ENCODE data around the gene LHX2. TPM values are rescaled to one million over a fixed set of nuclear protein-coding genes. Genes with fewer than 3 reads are reported as not detected.
A peak's percentile ranks its signal among the peaks of the same experiment; 100 is the strongest.

The LHX2 gene
- total RNA-seq, 1 experiment from 2014 or later: not detected

DNA sequence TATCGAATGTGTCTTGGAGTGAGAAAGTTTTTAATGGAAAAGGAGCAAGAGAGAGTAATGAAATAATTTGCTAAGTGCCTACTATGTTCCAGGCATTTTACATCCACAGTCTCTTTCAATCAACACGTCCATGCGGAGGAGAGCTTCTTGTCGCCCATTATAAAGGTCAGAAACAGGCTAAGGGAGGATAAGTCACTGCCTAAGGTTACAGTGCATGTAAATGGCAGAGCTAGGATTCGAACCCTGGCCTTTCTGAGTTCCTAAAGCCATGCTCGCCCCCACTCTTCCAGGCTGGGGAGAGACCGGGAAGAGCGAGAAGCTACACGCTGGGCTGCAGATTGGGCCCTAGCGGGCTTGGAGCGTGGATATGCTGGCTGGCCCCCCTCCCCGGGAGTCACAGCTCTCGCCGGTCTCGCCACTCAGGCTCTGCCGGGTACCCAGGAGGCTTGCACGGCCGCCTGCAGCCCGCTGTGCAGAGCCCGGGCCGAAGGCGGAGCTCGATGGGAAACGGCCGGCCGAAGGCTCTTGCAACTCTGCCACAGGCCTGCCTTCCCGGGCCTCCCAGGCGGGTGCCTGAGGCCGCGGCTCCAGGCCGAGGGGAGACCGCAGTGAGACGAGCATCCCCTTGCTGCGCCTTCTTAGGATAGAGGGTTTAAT lies 775 bp upstream of the LHX2 start:
- no peaks in the 10 kb centered on the region for H3K4me1 Mint-ChIP-seq (ENCODE audit: low read depth, unreplicated experiment)
- intact Hi-C loops (cut with micrococcal nuclease; ENCODE audit: unreplicated experiment): no loop called here
- no TSS peak for BruUV-seq (replicated peaks)
- H3K4me3 Mint-ChIP-seq (ENCODE audit: low read depth, unreplicated experiment): peak overlapping the region; percentile 67
- DNase-seq: no peak
- no peaks in the 10 kb centered on the region for H3K9me3 Mint-ChIP-seq (ENCODE audit: low read depth, unreplicated experiment)
- peaks cover 83% of the 10 kb centered on the region for H3K27me3 Mint-ChIP-seq (ENCODE audit: unreplicated experiment)
- CTCF ChIA-PET: no interaction called here
- no peaks in the 10 kb centered on the region for H3K36me3 Mint-ChIP-seq (ENCODE audit: insufficient read depth, unreplicated experiment)
- TF ChIP-seq, protein P1, sequence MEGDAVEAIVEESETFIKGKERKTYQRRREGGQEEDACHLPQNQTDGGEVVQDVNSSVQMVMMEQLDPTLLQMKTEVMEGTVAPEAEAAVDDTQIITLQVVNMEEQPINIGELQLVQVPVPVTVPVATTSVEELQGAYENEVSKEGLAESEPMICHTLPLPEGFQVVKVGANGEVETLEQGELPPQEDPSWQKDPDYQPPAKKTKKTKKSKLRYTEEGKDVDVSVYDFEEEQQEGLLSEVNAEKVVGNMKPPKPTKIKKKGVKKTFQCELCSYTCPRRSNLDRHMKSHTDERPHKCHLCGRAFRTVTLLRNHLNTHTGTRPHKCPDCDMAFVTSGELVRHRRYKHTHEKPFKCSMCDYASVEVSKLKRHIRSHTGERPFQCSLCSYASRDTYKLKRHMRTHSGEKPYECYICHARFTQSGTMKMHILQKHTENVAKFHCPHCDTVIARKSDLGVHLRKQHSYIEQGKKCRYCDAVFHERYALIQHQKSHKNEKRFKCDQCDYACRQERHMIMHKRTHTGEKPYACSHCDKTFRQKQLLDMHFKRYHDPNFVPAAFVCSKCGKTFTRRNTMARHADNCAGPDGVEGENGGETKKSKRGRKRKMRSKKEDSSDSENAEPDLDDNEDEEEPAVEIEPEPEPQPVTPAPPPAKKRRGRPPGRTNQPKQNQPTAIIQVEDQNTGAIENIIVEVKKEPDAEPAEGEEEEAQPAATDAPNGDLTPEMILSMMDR (IDR thresholded peaks at IDR 0.05; ENCODE audit: unreplicated experiment): no peak
- no peak overlapping the region for H3K27ac Mint-ChIP-seq (ENCODE audit: unreplicated experiment)

DNA sequence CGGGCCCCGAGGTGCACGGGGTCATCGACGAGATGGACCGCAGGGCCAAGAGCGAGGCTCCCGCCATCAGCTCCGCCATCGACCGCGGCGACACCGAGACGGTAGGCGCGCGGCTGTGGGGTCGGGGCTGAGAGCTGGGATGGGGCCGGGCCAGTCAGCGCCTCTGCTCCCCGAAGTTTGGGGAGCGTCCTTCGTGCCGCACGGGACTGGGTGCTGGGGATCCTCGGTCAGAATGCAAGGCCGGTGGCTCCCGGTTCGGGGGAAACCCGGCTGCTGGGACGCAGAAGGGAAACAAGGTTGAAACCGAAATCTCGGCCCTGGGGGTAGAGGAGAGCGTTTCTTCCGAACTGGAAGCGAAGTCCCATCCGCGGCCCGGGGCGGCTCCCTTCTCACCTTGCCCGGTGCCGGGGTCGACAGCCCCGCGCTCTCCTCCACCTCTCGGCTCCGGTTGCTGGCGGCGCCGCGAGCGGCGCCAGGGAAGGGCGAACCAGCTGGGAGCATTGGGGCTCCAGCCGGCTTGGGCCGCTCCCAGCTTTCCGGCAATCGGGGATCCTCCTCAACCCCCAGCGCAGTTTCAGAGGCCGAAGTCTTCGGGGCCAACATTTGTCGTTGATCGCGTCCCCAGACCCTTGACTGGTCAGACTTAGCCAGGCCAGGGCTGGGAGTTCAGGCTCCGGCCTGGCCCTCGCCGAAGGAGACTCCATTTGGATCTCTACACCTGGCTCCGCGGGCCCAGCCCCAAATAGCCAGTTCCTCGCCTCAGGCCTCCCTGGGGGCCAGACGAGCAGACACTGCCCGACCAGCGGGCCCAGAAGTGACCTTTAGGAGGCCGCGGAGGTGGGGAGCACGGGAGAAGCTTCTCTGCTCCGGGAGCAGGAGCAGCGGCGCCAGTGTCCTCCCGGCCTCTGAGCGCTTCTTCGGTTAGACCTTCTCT lies 1.1 kb downstream of the LHX2 start:
- Mint-ChIP-seq H3K4me3 (ENCODE audit: low read depth, unreplicated experiment) (no peak overlapping the region), H3K36me3 (ENCODE audit: insufficient read depth, unreplicated experiment) (no peaks in the 10 kb centered on the region), H3K27ac (ENCODE audit: unreplicated experiment) (no peak overlapping the region), H3K9me3 (ENCODE audit: low read depth, unreplicated experiment) (no peaks in the 10 kb centered on the region), H3K4me1 (ENCODE audit: low read depth, unreplicated experiment) (peaks cover 13% of the 10 kb centered on the region), H3K27me3 (ENCODE audit: unreplicated experiment) (peaks cover 83% of the 10 kb centered on the region)
- no peak for DNase-seq
- CTCF ChIA-PET: interaction anchor here (0.6 kb wide), 1 partner anchor 266 kb away, joined by 3 read pairs; no protein-coding TSS in a partner anchor
- BruUV-seq (replicated peaks): no TSS peak
- TF ChIP-seq, protein P1 (IDR thresholded peaks at IDR 0.05; ENCODE audit: unreplicated experiment): no peak
- intact Hi-C loops (cut with micrococcal nuclease; ENCODE audit: unreplicated experiment): no loop called here

DNA sequence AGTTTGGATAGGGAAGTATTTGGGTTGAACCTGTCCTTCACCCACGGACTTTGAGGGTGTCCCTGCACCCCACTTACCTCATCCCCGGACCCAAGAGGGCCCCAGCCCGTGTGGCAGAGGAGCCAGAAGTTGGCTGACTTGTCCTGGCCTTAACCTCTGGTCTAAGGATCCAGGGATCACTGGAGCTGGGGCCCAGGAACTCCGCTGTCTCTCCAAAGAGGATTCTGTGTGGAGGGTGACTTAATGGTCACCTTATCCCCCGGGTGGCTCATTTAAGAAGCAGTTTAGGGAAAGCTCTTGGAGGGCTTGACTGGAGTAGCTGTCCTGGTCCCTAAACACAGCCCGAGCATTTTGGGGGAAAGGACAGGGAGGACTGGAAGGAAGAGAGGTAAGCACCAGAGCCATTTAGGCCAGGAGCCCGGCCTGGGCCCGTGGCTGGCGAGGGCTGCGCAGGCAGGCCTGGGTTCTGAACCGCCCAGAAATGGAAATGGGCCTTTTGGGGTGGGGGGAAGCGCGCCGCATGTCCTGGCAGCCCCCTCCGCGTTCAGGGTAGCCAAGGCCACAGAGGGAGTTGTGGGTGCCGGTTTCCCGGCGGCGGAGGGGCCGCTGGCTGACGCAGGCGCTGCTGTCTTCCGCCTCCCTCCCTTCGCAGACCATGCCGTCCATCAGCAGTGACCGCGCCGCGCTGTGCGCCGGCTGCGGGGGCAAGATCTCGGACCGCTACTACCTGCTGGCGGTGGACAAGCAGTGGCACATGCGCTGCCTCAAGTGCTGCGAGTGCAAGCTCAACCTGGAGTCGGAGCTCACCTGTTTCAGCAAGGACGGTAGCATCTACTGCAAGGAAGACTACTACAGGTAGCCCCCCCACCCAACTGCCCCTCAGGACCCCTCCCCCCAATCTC lies 2.0 kb downstream of the LHX2 start:
- no peak overlapping the region for H3K4me3 Mint-ChIP-seq (ENCODE audit: low read depth, unreplicated experiment)
- no peaks in the 10 kb centered on the region for H3K9me3 Mint-ChIP-seq (ENCODE audit: low read depth, unreplicated experiment)
- intact Hi-C loops (cut with micrococcal nuclease; ENCODE audit: unreplicated experiment): no loop called here
- CTCF ChIA-PET: interaction anchor here (0.6 kb wide), 1 partner anchor 267 kb away, joined by 3 read pairs; no protein-coding TSS in a partner anchor
- H3K27me3 Mint-ChIP-seq (ENCODE audit: unreplicated experiment): peaks cover 82% of the 10 kb centered on the region
- TF ChIP-seq, protein P1 (IDR thresholded peaks at IDR 0.05; ENCODE audit: unreplicated experiment): no peak
- H3K4me1 Mint-ChIP-seq (ENCODE audit: low read depth, unreplicated experiment): peaks cover 17% of the 10 kb centered on the region
- no peak for DNase-seq
- no peak overlapping the region for H3K27ac Mint-ChIP-seq (ENCODE audit: unreplicated experiment)
- BruUV-seq (replicated peaks): no TSS peak
- H3K36me3 Mint-ChIP-seq (ENCODE audit: insufficient read depth, unreplicated experiment): no peaks in the 10 kb centered on the region
